NOMO-1 treated with dmso at 0.1 percent for 144 hours (cell line): ENCODE measurements around the gene GDF7.

Experiments
- DNase-seq: peaks from one replicate; lab custom pipeline; 2025; ENCODE audit not compliant: unreplicated experiment; lab: John Stamatoyannopoulos, UW

The GDF7 gene

GRCh38 chr2:20666304-20667150, at the start of gene GDF7:
TSS of gene GDF7 (plus strand) at chr2:20667144. CDS start at chr2:20667240, 96 bp downstream.
- no peak for DNase-seq

- no peak for DNase-seq
Observed at GRCh38 chr2:20617892-20618467, 49.0 kb upstream of the GDF7 start.

DNA sequence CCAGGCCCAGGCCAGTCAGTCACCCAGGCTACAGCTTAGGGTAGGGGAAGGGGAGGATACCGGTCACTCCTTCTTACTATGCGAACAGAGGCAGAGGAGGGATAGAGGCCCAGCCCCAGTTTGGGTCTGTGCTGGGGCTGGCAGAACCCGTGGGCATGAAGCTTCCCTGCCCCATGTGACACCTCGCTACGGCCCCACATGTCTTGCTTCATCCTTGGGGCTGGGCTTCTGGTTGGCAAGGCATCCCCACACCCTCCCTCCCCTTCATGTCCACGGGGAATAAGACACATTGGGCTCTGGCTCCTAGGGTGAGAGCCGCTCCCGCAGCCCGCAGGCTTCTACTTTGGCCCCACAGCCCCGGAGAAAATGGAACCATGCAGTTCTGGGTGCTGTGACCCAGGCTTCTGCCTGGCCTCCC, 48.5 kb upstream of the GDF7 start:
- DNase-seq, result no peak

DNA sequence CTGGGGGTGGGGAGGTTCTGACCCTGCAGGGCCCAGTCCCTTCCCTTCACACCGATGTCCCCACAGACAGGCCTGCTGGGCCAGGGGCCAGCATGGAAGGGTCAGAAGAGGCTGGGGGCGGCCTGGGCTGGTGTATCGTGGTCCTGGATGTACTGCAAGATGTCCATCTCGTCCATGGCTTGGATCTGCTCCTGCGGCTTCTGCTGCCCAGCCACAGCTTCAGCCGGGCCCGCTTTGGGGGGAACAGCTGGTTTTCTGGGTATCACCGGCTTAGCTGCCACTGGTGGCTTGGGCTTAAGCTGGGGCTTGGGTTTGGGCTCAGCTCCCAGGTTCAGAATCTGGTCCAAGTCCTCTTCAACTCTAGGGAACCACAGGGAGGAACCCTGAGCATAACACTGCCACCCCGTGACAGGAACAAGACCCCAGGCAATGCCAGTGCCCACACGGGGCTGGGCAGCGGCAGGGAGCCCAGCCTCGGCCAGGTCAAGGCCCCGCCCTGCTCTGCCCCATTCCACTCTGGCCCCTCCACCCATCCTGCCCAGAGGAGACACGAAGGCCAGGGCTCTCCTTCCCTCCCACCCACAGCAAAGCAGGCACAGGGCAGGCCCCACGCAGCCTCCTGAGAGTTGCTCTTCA, 47.9 kb upstream of the GDF7 start:
- DNase-seq, result no peak

DNA sequence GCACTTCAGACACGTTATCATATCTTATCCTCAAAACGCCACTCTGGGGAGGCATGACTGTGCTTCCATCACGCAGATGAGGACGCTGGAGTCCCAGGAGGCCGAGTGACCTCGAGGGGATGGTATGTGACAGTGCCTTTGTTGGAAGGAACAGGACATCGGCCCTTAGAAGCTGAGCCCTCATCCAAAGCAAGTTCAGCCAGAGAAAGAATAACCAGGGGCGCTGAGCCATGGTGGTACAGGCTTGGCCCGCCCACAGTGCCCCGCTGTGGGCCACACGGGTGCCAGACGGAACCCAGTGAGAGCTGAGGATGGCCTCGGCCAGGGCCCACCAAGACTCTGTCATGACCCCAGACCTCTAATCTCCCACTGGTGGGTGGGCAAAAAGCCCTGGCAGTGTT, 47.3 kb upstream of the GDF7 start:
- no peak for DNase-seq

DNA sequence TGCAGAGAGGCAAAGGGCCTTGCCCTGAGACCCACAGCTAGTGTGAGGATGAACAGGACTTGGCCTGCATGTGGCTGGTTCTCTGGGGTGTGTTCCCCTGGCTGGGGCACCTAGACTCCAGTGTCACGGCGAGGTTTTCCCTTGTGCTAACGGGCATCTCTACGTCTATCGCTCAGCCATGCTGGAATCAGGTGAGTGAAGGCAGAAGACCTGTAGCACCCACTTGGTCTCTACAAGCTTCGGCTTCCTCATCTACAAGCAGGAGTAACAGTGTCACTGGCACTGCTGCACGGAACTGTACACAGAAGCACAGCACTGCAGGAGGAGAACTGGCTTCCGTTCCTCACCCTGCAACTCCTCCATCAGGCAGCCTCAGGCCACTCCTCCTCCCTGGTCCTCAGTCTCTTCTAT, 46.7 kb upstream of the GDF7 start:
- no peak for DNase-seq

DNA sequence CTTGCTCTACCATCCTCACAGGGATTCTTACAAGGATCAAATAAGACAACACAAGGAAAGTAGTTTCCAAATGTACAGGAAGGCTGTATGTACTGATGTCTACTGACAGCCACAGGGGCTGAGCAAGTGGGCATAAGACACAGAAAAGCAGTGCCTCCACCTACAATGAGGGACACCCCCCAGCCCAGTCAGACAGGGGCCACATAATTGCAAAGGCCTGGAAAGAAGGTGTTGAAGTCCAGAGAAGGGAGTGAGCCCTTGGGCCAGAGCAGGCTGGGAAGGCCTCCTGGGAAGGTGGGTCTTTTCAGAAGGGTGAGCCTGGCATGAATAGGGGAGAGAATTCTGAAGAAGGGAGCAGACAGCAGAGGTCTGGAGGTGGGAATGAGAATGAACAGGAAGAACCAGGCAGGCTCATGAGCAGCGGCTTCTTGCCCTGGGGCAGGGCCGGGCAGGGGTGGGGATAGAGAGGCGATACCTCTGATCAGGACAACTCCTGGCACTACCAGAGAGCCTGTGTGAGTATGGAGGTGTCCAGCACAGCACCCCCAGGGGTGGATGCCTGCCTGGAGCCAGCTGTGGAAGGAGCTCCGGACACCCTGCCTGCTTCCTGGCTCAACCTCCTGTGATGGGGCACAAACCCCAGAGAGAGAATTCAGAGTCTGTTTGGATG, 46.1 kb upstream of the GDF7 start:
- no peak for DNase-seq

GRCh38 chr2:20621366-20622295, 45.3 kb upstream of the GDF7 start:
- no peak for DNase-seq

DNA sequence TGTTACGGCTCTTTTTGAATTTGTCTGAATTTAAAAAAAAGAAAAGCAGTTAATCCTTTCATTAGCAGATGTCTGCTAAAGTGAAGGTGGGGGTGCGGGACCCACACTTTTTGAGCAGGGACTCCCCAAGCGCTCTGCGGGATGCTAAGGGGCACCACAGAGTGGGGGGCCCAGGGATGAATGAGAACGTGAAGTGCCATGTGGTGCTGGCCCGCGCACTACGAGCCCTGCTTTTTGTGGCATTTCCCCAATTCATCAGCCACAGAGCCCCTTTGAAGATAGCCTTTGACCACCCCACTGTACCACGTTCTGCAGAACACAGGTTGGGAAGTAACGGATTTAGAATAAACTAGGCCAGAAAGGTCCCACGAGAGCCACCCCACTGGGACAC, 44.7 kb upstream of the GDF7 start:
- DNase-seq, result no peak

GRCh38 chr2:20622731-20623130, 44.2 kb upstream of the GDF7 start:
- DNase-seq, result no peak

GRCh38 chr2:20623241-20623640, 43.7 kb upstream of the GDF7 start:
- DNase-seq, result no peak

GRCh38 chr2:20623741-20624155, 43.2 kb upstream of the GDF7 start:
- no peak for DNase-seq

DNA sequence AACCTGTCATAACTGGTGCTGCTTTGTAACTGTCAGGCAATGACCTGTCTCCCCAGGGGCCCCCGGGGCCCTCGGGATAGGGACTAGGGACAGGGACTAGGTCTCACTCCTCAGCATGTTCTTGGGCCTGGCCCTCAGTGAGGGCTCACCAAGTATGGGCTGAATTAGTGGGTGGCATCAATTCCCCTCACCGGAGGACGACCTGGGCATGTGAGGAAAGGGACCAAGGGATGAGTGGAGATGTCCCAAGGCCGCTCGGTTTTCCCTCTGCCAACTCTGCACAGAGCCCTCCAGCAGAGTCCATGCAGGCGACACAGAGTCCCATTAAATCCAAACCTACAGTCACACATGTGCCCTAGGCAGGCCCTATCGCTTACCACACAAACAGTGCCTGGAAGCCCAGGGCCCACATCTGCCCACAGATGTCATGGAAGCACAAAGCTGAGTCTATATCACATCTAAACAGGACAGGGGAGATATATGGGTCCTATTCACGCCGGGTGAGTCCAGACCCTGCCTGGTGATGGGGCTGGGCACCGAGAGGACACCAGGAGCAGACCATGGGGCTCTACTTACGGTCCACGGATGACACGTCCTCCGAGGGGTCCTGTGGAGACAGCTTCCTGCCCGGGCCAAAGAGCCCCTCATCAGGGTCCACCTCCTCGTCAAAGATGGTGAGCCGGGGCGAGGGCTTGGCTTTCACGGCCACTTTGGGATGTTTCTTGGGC, 42.6 kb upstream of the GDF7 start:
- DNase-seq, result no peak

DNA sequence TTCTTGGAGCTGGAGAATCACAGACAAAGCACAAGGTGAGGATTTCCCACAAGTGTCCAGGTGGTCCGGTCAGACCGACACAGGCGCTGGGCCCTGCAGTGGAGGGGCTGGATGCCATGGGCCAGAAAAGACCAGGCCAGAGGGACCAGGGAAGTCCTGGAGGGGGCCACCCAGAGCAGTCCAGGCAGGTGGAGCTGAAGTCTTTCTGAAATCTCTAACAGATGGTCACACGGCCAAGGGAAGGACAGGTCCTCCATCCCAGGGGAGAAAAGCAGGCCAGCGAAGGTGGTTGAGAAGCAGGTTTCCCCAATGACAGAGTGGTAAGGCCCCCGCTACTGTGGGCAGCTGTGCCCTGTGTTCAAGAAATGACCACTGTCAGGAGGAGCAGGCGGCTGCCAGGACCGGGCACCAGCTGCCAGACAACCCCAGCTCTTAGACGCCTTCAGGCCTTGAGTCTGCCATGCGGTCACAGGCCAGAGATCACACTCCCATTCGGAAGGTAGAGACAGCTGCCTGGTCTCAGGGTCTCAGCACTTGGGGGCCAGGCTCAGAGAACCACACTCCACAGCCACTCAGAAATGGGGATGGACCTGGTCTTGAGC, 42.0 kb upstream of the GDF7 start:
- DNase-seq, result no peak

DNA sequence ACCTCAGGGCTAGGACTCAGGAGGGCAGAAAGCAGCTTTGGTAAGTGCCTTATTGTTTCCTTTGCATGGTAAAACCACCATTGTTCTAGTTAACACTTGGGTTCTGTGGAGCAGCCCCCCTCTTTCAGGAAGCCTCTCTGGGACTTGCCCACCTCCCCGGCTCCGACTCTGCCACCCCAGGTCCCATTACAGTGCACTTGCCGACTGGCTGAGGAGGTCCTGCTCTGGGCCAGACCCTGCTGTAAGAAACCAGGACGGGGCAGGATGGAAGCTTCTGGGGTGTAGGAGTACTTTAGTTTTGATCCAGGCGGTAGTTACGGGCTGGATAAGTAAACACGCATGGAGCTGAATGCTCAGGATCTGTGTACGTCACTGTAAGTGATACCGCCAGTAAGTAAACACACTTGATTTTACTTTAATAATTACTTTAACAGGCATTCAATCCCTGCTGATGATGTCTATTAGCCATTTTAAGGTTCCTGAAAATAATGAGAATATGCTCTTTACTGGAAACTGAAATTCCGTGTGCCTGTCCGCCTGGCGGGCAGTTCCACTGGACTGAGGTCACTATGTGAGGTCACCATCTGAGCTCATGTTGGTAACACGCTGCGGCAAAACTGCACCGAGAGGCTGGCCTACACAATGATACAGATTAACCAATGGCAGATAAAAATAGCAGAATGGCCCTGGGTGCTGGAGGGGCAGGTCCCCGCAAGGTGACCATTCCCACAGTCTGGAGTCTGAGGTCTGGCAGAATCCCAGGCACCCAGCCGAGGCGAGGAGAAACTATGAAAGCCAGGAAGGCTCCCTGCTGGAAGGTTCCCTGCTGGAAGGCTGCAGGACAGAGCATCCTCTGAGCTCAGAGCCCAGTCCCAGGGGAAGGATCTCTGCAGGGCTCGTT, 41.2 kb upstream of the GDF7 start:
- DNase-seq, result no peak

- DNase-seq, result no peak
Observed at GRCh38 chr2:20626392-20626697, 40.6 kb upstream of the GDF7 start.

DNA sequence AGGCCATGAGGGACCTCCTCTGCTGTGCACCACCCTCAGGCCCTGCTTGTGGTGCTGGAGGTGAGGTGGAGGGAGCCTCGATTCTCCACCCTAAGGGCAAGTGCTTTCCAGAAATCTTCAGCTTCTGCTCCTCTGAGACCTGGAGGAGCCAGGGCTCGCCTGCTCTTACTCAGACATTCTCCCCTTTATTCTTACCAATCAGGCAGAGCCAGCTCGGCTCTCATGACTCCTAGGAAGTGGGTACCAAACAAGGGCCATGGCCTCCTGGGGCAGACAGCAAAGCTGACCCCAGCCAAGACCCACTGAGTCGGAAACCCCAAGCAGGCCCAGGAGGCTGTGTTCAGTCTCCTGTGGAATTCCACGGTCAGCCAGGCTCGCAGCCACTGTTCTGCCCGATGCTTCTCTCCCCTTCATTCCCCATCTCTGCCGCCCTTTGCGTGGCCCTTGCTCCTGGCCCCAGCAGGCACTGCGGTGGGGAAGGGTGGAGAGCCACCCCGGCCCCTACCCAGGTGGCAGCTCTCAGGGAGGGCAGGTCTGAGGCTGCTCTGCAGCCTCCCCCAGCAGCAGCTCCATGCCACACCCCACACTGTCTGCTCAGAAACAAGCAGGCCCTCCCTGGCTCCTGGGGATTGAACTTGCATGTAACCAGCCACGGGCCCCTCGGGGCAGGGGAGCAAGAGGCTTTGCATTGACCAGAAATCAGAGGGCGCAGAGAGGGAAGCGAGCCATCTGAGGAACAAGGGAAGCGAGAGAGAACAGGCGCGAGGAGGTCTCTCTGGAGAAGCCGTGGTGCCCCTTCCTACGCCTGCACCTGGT, 40.0 kb upstream of the GDF7 start:
- DNase-seq, result no peak
